Measurements from ENCODE around the gene FSIP1.

The FSIP1 gene

GRCh38 chr15:39556461-39556860 is 226.2 kb downstream of the FSIP1 start:
- no peak overlapping the region for H3K27ac ChIP-seq (ENCODE audit: low read depth, low read length, poor library complexity, severe bottlenecking)
- TF ChIP-seq, protein P1, sequence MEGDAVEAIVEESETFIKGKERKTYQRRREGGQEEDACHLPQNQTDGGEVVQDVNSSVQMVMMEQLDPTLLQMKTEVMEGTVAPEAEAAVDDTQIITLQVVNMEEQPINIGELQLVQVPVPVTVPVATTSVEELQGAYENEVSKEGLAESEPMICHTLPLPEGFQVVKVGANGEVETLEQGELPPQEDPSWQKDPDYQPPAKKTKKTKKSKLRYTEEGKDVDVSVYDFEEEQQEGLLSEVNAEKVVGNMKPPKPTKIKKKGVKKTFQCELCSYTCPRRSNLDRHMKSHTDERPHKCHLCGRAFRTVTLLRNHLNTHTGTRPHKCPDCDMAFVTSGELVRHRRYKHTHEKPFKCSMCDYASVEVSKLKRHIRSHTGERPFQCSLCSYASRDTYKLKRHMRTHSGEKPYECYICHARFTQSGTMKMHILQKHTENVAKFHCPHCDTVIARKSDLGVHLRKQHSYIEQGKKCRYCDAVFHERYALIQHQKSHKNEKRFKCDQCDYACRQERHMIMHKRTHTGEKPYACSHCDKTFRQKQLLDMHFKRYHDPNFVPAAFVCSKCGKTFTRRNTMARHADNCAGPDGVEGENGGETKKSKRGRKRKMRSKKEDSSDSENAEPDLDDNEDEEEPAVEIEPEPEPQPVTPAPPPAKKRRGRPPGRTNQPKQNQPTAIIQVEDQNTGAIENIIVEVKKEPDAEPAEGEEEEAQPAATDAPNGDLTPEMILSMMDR (IDR thresholded peaks at IDR 0.05; ENCODE audit: low read length): no peak
- TF ChIP-seq EZH2 (IDR thresholded peaks at IDR 0.05; ENCODE audit: borderline replicate concordance, low read length): no peak
- no peaks in the 10 kb centered on the region for H3K4me1 ChIP-seq (ENCODE audit: insufficient read depth, low read length, severe bottlenecking)
- no peak overlapping the region for H2AFZ ChIP-seq (ENCODE audit: low read length)
- no peak overlapping the region for H3K4me3 ChIP-seq (ENCODE audit: low read depth, low read length, poor library complexity, severe bottlenecking)
- H4K20me1 ChIP-seq (ENCODE audit: insufficient read depth, low read length): no peaks in the 10 kb centered on the region
- H3K9me3 ChIP-seq (ENCODE audit: low read length): no peaks in the 10 kb centered on the region
- no peaks in the 10 kb centered on the region for H3F3A ChIP-seq (ENCODE audit: insufficient read depth, low read length)
- H3K79me2 ChIP-seq (ENCODE audit: insufficient read depth, low read length): no peaks in the 10 kb centered on the region
- H3K9ac ChIP-seq (ENCODE audit: low read length): no peak overlapping the region
- H3K4me2 ChIP-seq (ENCODE audit: low read length): no peak overlapping the region
- H3K36me3 ChIP-seq (ENCODE audit: insufficient read depth, low read length): no peaks in the 10 kb centered on the region
- H3K27me3 ChIP-seq (ENCODE audit: insufficient read depth, low read length): 0 out of 2 replicates have a peak, but pooled peaks cover 4% of the 10 kb centered on the region
- no peaks in the 10 kb centered on the region for H3K9me2 ChIP-seq (ENCODE audit: low read depth, low read length)

DNA sequence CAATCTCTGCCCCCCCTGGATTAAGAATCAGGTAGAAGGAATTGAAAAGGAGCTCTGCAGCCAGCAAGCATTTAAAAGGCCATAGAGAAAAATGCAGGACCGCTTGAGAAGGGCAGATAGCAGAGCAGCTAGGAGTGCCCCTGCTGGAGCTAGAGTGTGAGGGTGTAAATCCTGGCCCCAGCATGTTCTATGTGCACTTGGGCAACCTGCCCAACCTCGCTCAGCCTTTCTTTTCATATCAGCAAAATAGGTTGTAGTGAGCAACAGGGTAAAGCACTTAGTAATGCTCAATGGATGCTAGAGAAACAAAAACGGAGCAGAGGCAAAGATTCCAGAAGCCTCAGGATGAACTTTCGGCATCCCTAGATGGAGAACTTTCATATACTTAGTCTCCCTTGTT is 226.8 kb downstream of the FSIP1 start:
- Histone ChIP-seq H3K36me3 (ENCODE audit: insufficient read depth, low read length) (no peaks in the 10 kb centered on the region), H3K4me3 (ENCODE audit: low read depth, low read length, poor library complexity, severe bottlenecking) (no peak overlapping the region), H3K27ac (ENCODE audit: low read depth, low read length, poor library complexity, severe bottlenecking) (no peak overlapping the region), H3K9ac (ENCODE audit: low read length) (no peak overlapping the region), H3K79me2 (ENCODE audit: insufficient read depth, low read length) (no peaks in the 10 kb centered on the region), H3K9me2 (ENCODE audit: low read depth, low read length) (no peaks in the 10 kb centered on the region), H3F3A (ENCODE audit: insufficient read depth, low read length) (no peaks in the 10 kb centered on the region), H3K27me3 (ENCODE audit: insufficient read depth, low read length) (0 out of 2 replicates have a peak, but pooled peaks cover 4% of the 10 kb centered on the region), H3K9me3 (ENCODE audit: low read length) (no peaks in the 10 kb centered on the region), H3K4me1 (ENCODE audit: insufficient read depth, low read length, severe bottlenecking) (no peaks in the 10 kb centered on the region), H4K20me1 (ENCODE audit: insufficient read depth, low read length) (no peaks in the 10 kb centered on the region), H3K4me2 (ENCODE audit: low read length) (no peak overlapping the region), H2AFZ (ENCODE audit: low read length) (no peak overlapping the region)
- TF ChIP-seq EZH2 (IDR thresholded peaks at IDR 0.05; ENCODE audit: borderline replicate concordance, low read length): no peak
- TF ChIP-seq, protein P1 (IDR thresholded peaks at IDR 0.05; ENCODE audit: low read length): no peak

- no peak overlapping the region for H3K27ac ChIP-seq (ENCODE audit: low read depth, low read length, poor library complexity, severe bottlenecking)
- H3K9me3 ChIP-seq (ENCODE audit: low read length): no peaks in the 10 kb centered on the region
- no peak overlapping the region for H3K4me2 ChIP-seq (ENCODE audit: low read length)
- H3F3A ChIP-seq (ENCODE audit: insufficient read depth, low read length): no peaks in the 10 kb centered on the region
- H3K79me2 ChIP-seq (ENCODE audit: insufficient read depth, low read length): no peaks in the 10 kb centered on the region
- 0 out of 2 replicates have a peak, but pooled peaks cover 4% of the 10 kb centered on the region for H3K27me3 ChIP-seq (ENCODE audit: insufficient read depth, low read length)
- TF ChIP-seq, protein P1 (IDR thresholded peaks at IDR 0.05; ENCODE audit: low read length): no peak
- TF ChIP-seq EZH2 (IDR thresholded peaks at IDR 0.05; ENCODE audit: borderline replicate concordance, low read length): no peak
- H4K20me1 ChIP-seq (ENCODE audit: insufficient read depth, low read length): no peaks in the 10 kb centered on the region
- H3K4me1 ChIP-seq (ENCODE audit: insufficient read depth, low read length, severe bottlenecking): no peaks in the 10 kb centered on the region
- H3K36me3 ChIP-seq (ENCODE audit: insufficient read depth, low read length): no peaks in the 10 kb centered on the region
- no peak overlapping the region for H3K4me3 ChIP-seq (ENCODE audit: low read depth, low read length, poor library complexity, severe bottlenecking)
- H3K9me2 ChIP-seq (ENCODE audit: low read depth, low read length): no peaks in the 10 kb centered on the region
- no peak overlapping the region for H2AFZ ChIP-seq (ENCODE audit: low read length)
- H3K9ac ChIP-seq (ENCODE audit: low read length): no peak overlapping the region
Observed at GRCh38 chr15:39554746-39555387, 227.8 kb downstream of the FSIP1 start.
